ENCODE results near the gene TMEM256.

Gene TMEM256

DNA sequence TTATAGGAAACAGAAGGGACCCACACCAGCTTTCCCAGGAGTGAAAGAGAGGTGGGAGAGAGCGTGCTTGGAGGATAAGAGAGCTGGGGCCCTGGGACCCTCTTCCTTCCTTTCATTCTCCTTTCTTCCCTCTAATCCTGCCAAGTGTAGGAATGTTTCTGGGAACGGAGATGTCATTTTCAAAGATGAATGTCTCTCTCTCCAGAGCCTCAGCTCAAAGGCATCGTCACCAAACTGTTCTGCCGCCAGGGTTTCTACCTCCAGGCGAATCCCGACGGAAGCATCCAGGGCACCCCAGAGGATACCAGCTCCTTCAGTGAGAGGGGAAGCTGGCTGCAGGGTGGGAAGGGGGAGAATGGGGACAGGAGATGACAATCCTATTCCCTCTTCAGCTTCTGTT, 37.4 kb upstream of the TMEM256 start:
- Histone ChIP-seq H3K9me3 (ENCODE audit: insufficient read depth, low read length) (no peaks in the 10 kb centered on the region), H3K4me3 (ENCODE audit: insufficient read depth, low read length, poor library complexity, severe bottlenecking) (no peak overlapping the region), H3K27ac (ENCODE audit: low read depth, low read length) (no peak overlapping the region), H3K9me2 (replicated peaks; ENCODE audit: insufficient read depth, low read length) (no peaks in the 10 kb centered on the region), H4K20me1 (ENCODE audit: low read depth, low read length) (no peaks in the 10 kb centered on the region), H3K9ac (ENCODE audit: low read length) (no peak overlapping the region), H3K36me3 (ENCODE audit: low read length) (no peaks in the 10 kb centered on the region), H3K79me2 (ENCODE audit: insufficient read depth, low read length) (no peaks in the 10 kb centered on the region), H3K4me2 (ENCODE audit: low read depth, low read length, poor library complexity, severe bottlenecking) (no peak overlapping the region), H3F3A (ENCODE audit: insufficient read depth) (no peaks in the 10 kb centered on the region), H3K27me3 (ENCODE audit: low read length) (no peaks in the 10 kb centered on the region), H2AFZ (ENCODE audit: low read depth, low read length, severe bottlenecking) (no peak overlapping the region)
- TF ChIP-seq, protein P1, sequence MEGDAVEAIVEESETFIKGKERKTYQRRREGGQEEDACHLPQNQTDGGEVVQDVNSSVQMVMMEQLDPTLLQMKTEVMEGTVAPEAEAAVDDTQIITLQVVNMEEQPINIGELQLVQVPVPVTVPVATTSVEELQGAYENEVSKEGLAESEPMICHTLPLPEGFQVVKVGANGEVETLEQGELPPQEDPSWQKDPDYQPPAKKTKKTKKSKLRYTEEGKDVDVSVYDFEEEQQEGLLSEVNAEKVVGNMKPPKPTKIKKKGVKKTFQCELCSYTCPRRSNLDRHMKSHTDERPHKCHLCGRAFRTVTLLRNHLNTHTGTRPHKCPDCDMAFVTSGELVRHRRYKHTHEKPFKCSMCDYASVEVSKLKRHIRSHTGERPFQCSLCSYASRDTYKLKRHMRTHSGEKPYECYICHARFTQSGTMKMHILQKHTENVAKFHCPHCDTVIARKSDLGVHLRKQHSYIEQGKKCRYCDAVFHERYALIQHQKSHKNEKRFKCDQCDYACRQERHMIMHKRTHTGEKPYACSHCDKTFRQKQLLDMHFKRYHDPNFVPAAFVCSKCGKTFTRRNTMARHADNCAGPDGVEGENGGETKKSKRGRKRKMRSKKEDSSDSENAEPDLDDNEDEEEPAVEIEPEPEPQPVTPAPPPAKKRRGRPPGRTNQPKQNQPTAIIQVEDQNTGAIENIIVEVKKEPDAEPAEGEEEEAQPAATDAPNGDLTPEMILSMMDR (IDR thresholded peaks at IDR 0.05; ENCODE audit: insufficient read depth, low read length, poor library complexity, severe bottlenecking) = no peak
- TF ChIP-seq EZH2phosphoT487 (conservative IDR thresholded peaks at IDR 0.05; ENCODE audit: low read length) = no peak

DNA sequence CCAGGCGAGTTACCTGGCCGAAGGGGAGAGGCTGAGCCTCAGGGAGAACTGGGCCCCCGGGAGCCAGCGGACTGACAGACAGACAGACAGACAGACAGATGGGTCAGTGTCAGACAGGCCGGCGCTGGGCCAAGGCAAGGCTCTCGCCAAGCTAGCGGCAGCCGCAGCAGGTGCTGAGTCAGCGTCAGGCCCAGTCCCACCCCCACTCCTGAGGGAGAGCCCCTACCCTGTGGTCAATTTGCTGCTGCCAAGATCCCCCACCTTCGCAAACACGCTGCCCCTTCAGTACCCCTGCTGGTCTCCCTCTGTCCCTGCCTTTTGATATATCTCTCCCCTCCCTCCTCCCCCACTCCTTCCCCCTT, 36.9 kb upstream of the TMEM256 start:
- no peaks in the 10 kb centered on the region for H4K20me1 ChIP-seq (ENCODE audit: low read depth, low read length)
- no peak for TF ChIP-seq EZH2phosphoT487 (conservative IDR thresholded peaks at IDR 0.05; ENCODE audit: low read length)
- TF ChIP-seq, protein P1 (IDR thresholded peaks at IDR 0.05; ENCODE audit: insufficient read depth, low read length, poor library complexity, severe bottlenecking) = no peak
- H3K4me2 ChIP-seq (ENCODE audit: low read depth, low read length, poor library complexity, severe bottlenecking) = peak overlapping the region; percentile 39
- H2AFZ ChIP-seq (ENCODE audit: low read depth, low read length, severe bottlenecking) = no peak overlapping the region
- H3K9ac ChIP-seq (ENCODE audit: low read length) = peak overlapping the region; percentile 21; the same call in 1 of the 2 replicates
- no peaks in the 10 kb centered on the region for H3K27me3 ChIP-seq (ENCODE audit: low read length)
- no peak overlapping the region for H3K4me3 ChIP-seq (ENCODE audit: insufficient read depth, low read length, poor library complexity, severe bottlenecking)
- H3K9me2 ChIP-seq (replicated peaks; ENCODE audit: insufficient read depth, low read length) = no peaks in the 10 kb centered on the region
- H3K27ac ChIP-seq (ENCODE audit: low read depth, low read length) = no peak overlapping the region
- no peaks in the 10 kb centered on the region for H3K79me2 ChIP-seq (ENCODE audit: insufficient read depth, low read length)
- H3K36me3 ChIP-seq (ENCODE audit: low read length) = no peaks in the 10 kb centered on the region
- H3K9me3 ChIP-seq (ENCODE audit: insufficient read depth, low read length) = no peaks in the 10 kb centered on the region
- H3F3A ChIP-seq (ENCODE audit: insufficient read depth) = no peaks in the 10 kb centered on the region

DNA sequence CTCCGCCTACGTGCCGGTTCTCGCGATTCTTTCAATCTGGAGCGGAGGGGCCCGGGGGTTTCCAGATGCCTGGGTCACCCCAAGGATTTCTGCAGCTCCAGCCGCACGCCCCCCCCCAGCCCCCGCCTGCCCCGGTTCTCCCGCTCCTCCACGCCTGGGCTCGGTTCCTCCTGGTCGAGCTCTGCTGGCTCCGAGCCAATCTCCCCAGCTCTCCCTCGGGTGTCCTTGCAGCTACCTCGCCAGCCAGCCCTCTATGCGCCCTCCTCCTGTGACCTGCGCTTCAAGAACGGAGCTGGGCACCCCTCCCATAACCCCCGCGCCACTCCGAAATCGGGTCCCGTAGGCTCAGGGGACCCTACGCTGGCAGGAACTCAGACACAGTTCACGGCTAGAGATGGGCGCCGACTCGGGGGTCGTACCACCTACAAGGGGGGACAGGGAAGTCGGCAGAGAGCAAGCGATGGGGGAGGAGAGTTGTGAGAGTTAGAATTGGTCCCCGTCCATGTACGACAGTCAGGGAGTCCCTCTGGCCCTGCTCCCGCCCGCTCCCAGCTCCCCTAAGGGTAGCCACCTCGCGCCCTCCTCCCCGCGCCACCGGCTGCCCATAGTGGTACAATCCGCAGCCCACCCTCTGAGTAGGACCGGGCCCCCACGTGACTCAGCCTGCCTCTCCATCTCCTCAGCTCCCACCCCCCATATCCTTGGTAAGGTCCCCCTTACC, 36.4 kb upstream of the TMEM256 start:
- Histone ChIP-seq H3K9ac (ENCODE audit: low read length) (peak overlapping the region; percentile 21; the same call in 1 of the 2 replicates), H3K4me3 (ENCODE audit: insufficient read depth, low read length, poor library complexity, severe bottlenecking) (no peak overlapping the region), H2AFZ (ENCODE audit: low read depth, low read length, severe bottlenecking) (no peak overlapping the region)

More for the DNA sequence above, 36.4 kb upstream of the TMEM256 start:
- H3K9me2 ChIP-seq (replicated peaks; ENCODE audit: insufficient read depth, low read length) = no peaks in the 10 kb centered on the region
- no peaks in the 10 kb centered on the region for H3F3A ChIP-seq (ENCODE audit: insufficient read depth)
- H3K27me3 ChIP-seq (ENCODE audit: low read length) = no peaks in the 10 kb centered on the region
- H4K20me1 ChIP-seq (ENCODE audit: low read depth, low read length) = no peaks in the 10 kb centered on the region
- H3K36me3 ChIP-seq (ENCODE audit: low read length) = no peaks in the 10 kb centered on the region
- H3K79me2 ChIP-seq (ENCODE audit: insufficient read depth, low read length) = no peaks in the 10 kb centered on the region
- H3K4me2 ChIP-seq (ENCODE audit: low read depth, low read length, poor library complexity, severe bottlenecking) = peak overlapping the region; percentile 39
- TF ChIP-seq, protein P1 (IDR thresholded peaks at IDR 0.05; ENCODE audit: insufficient read depth, low read length, poor library complexity, severe bottlenecking) = no peak
- TF ChIP-seq EZH2phosphoT487 (conservative IDR thresholded peaks at IDR 0.05; ENCODE audit: low read length) = no peak
- no peak overlapping the region for H3K27ac ChIP-seq (ENCODE audit: low read depth, low read length)
- H3K9me3 ChIP-seq (ENCODE audit: insufficient read depth, low read length) = no peaks in the 10 kb centered on the region

All from SU-DHL-6 (cell line).